KBM-7 (cell line): Measurements from ENCODE around the gene LRP10.
A peak's percentile ranks its signal among the peaks of the same experiment; 100 is the strongest.
"Not testable (repeated sequence)": the region's sequence is repeated elsewhere in the genome, so short reads cannot be mapped to it uniquely, and the experiment has no call there.

Experiments
- DNase-seq: peaks from one replicate; pipeline ENCODE4 v3.0.0-alpha.2; 2015
- in situ Hi-C: fragments of 300-500 bp; cut with MboI; formaldehyde crosslinking; loops from 2 replicates; pipeline ENCODE4 v1.14.3; 2020; ENCODE audit warnings: low sequenced_read_pairs, low pct_unique_long_range_greater_than_20kb, mixed read lengths

LRP10 gene, protein sequence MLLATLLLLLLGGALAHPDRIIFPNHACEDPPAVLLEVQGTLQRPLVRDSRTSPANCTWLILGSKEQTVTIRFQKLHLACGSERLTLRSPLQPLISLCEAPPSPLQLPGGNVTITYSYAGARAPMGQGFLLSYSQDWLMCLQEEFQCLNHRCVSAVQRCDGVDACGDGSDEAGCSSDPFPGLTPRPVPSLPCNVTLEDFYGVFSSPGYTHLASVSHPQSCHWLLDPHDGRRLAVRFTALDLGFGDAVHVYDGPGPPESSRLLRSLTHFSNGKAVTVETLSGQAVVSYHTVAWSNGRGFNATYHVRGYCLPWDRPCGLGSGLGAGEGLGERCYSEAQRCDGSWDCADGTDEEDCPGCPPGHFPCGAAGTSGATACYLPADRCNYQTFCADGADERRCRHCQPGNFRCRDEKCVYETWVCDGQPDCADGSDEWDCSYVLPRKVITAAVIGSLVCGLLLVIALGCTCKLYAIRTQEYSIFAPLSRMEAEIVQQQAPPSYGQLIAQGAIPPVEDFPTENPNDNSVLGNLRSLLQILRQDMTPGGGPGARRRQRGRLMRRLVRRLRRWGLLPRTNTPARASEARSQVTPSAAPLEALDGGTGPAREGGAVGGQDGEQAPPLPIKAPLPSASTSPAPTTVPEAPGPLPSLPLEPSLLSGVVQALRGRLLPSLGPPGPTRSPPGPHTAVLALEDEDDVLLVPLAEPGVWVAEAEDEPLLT

DNA sequence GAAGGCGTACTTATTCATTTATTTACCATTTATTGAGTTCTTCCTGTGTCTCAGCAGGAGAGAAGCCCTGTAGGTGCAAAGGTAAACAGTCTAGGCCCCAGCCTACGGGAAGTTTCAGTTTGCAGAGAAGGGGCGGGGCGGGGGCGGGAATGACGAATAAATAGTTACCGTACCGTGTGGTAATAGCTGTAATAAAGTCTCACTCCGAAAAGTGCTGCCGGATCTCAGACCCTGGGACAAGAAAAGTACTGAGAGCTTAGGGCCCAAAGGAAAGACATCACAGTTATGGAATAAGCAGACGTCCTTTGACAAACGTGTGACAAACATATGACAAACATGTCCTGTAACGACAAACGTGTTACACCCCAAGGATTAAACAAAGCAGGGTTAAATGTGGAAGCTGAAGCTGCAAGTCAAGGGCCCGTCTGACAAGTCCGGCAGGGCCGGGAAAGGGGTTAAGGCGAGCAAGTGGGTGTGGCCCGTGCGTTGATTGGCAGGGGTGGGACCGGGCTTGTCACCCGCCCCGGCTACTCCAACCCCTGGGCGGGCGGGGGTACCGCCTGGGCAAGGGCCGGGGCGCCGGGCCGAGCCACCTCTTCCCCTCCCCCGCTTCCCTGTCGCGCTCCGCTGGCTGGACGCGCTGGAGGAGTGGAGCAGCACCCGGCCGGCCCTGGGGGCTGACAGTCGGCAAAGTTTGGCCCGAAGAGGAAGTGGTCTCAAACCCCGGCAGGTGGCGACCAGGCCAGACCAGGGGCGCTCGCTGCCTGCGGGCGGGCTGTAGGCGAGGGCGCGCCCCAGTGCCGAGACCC lies at the start of gene LRP10:
TSS of gene LRP10 (plus strand) at position 517 of the 809 bp plus-strand sequence. CDS start 564 bp downstream, outside the sequence.
- in situ Hi-C loops = no loop called here
- DNase-seq = peak; percentile 94

GRCh38 chr14:22822016-22822570 lies 49.4 kb upstream of the LRP10 start:
- no peak for DNase-seq
- in situ Hi-C loops = no loop called here

GRCh38 chr14:22822571-22823098 lies 48.9 kb upstream of the LRP10 start:
- DNase-seq = peak; percentile 94
- in situ Hi-C loops = no loop called here

GRCh38 chr14:22824711-22825359 lies 46.7 kb upstream of the LRP10 start:
- DNase-seq = peak; percentile 71
- in situ Hi-C loops = no loop called here

GRCh38 chr14:22829076-22829660 lies 42.4 kb upstream of the LRP10 start:
- in situ Hi-C loops, DNase-seq: not testable (repeated sequence)

- DNase-seq = peak; percentile 93
- in situ Hi-C loops = no loop called here
These were observed 41.7 kb upstream of the LRP10 start, which contains the start of gene MRPL52 for GRCh38 chr14:22829661-22830442. Gene MRPL52, plus strand, starts transcription at chr14:22829887. Its CDS starts 26 bp downstream, at chr14:22829913.

DNA sequence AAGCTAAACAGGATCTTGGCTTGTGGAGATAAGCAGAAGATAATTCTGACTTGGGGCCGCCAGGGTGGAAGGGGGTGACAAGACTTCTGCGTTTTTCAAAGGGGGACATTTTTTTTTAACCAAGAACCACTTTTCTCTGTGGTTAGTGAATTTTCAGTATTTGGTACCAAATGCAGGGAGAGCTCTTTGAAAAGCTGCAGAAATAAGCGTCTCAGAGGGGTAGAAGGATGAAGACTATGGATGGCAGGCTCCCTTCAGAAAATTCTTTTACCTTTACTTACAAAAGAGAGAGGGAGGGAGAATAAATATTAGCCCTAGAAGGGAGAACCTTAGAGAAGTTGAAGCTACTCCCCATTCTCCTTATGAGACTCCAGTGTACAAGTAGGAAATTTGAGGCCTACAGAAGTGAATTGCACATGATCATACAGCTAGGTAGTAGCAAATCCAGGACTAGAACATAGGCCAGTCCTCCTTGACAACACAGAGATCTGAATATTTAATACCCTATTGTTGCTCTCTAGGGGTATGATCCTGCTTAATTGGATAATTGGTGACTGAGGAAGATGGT lies 41.0 kb upstream of the LRP10 start:
- in situ Hi-C loops = no loop called here
- no peak for DNase-seq

DNA sequence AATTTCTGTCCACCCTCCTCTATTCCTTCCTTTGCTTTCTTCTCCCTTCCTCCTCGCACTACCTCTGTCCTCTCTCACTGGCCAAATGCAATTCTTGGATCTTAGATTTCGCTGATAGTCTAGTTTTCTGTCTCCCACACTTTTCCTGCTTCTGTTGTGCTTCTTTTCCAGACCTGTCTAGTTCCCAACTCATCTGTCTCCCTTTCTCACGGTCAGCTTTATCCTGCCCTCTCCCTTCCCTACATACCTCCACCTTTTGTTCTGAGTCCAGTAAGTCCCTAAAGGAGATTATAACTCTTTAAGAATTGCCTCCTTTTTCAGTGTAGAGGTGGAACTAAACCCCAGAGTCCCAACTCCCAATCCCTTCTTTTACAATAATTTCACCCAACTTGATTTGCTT lies 36.0 kb upstream of the LRP10 start:
- DNase-seq = no peak
- in situ Hi-C loops = no loop called here

DNA sequence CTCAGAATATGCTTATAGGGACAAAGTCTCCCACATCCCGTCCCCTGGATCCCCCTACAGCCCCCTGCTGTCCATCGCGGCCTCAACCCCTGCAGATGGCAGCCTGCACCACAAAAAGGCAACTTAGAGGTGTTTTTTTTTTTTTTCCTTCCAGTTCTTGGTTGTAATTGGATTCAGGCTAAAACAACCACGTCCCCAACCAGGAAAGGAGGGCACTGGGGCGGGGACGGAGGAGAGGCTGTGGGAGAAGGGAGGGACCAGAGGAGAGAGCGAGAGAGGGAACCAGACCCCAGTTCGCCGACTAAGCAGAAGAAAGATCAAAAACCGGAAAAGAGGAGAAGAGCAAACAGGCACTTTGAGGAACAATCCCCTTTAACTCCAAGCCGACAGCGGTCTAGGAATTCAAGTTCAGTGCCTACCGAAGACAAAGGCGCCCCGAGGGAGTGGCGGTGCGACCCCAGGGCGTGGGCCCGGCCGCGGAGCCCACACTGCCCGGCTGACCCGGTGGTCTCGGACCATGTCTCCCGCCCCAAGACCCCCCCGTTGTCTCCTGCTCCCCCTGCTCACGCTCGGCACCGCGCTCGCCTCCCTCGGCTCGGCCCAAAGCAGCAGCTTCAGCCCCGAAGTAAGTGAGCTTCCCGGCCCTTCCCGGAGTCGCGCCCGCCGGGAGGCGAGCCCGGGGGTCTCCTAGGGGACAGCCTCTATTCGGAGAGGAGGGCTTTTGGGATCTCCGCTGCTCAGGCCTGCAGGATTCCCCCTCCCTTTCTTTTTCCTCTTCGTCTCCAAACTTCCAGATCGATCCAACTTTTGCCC lies 35.0 kb upstream of the LRP10 start, which contains the start of gene MMP14:
TSS of gene MMP14 (plus strand) at position 285 of the 813 bp plus-strand sequence. CDS start at position 518, 233 bp downstream.
- no peak for DNase-seq
- in situ Hi-C loops = no loop called here

- no peak for DNase-seq
- in situ Hi-C loops = no loop called here
These were observed 34.3 kb upstream of the LRP10 start for GRCh38 chr14:22837114-22837749.

DNA sequence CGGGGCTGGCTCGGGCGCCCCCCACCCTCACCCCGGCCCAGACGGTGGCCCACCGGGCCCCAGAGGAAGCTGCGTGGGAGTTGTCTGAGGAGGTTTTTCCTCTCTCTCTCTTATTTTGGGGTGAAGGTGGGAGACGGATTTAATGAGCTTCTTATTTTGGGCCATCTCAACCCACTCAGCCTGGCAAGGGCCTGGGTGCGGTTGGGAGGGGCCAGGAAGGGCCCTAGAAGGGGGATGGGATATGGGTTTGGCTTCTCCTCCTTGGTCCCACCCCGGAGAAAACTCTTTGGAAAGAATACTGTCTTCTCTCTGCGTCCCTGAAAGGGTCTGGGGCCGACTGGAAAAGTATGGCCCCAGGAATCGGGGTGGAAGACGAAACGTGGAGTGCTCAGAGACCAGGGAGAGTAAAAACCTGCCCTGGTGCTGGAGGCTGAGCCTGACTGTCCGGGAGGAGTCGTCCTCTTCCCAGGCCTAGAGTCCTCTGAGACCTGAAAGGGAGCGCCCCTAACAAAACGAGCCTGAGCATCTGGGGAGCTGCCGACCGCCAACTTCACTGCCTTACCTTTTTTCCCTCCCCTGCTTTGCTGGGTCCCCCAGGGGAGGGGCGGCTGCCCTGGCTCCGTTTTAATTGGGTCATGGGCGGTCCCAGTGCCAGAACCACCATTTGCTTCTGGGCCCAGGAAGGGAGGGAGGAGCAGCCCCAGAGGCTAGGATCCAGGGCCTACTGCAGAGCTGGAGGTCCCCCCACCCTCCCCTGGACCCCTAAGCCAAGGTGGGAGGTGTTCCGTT lies 33.6 kb upstream of the LRP10 start:
- DNase-seq = no peak
- in situ Hi-C loops = no loop called here

- DNase-seq = peak; percentile 82
- in situ Hi-C loops = no loop called here
These were observed 32.9 kb upstream of the LRP10 start for GRCh38 chr14:22838631-22839041.

DNA sequence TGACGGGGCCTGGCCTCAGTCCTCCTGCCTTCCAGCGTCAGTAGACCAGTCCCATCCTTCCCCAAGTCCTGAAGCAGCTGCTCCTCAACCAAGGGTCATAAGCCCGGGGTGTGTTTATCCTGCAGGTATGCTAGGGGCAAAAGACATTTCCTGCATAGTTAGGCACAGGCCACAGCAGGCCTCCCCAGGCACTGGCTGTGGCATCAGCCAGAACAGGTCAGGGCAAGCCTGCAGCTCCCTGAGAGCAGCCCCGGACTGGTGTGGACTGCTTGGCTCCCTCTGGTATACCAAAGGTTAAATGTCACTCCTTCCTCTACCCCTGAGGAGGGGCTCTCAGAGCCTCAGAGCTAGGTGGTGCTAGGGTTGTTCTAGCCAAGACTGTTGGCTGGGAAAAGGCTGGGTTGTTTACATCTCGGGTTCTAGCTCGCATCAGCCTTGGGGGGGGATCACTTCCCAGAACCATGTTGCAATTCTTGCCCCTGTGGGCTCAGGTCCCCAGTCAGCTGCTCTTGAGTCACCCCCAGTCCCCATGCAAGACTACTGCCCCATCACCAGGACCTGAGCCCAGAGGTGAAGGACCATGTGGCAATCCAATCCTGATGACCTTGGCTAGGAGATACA lies 32.3 kb upstream of the LRP10 start:
- no peak for DNase-seq
- in situ Hi-C loops = no loop called here

DNA sequence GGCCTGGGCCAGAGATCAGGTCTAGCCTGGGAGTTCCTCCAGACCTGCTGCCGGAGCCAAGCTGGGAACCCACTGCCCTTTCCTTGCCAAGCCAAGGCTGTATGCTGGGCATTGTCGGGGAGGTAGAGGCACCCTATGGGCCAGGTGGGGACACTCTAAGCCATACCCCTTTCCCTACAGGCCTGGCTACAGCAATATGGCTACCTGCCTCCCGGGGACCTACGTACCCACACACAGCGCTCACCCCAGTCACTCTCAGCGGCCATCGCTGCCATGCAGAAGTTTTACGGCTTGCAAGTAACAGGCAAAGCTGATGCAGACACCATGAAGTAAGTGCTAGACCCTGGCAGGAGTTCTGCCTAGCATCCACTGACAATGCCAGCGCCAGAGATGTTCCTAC lies 30.2 kb upstream of the LRP10 start:
- in situ Hi-C loops = no loop called here
- DNase-seq = no peak

- in situ Hi-C loops = no loop called here
- DNase-seq = no peak
These were observed 29.8 kb upstream of the LRP10 start for GRCh38 chr14:22841769-22842168.
